ENCODE results near the gene ATE1. TPM values are rescaled to one million over a fixed set of nuclear protein-coding genes. Genes with fewer than 3 reads are reported as not detected.

ATE1 gene
- total RNA-seq, 1 donor from 2014 or later = 24.9 TPM

- Histone ChIP-seq H3K36me3 (ENCODE audit: control insufficient read depth, insufficient read depth, low read length) (no peaks in the 10 kb centered on the region), H3K4me3 (ENCODE audit: low read depth, low read length) (no peak overlapping the region), H3K27me3 (ENCODE audit: control insufficient read depth, insufficient read depth, low read length) (no peaks in the 10 kb centered on the region)
- DNase-seq (ENCODE audit: low read depth) = no peak
- TF ChIP-seq, protein P1, sequence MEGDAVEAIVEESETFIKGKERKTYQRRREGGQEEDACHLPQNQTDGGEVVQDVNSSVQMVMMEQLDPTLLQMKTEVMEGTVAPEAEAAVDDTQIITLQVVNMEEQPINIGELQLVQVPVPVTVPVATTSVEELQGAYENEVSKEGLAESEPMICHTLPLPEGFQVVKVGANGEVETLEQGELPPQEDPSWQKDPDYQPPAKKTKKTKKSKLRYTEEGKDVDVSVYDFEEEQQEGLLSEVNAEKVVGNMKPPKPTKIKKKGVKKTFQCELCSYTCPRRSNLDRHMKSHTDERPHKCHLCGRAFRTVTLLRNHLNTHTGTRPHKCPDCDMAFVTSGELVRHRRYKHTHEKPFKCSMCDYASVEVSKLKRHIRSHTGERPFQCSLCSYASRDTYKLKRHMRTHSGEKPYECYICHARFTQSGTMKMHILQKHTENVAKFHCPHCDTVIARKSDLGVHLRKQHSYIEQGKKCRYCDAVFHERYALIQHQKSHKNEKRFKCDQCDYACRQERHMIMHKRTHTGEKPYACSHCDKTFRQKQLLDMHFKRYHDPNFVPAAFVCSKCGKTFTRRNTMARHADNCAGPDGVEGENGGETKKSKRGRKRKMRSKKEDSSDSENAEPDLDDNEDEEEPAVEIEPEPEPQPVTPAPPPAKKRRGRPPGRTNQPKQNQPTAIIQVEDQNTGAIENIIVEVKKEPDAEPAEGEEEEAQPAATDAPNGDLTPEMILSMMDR (IDR thresholded peaks at IDR 0.05; ENCODE audit: insufficient read depth, low read length, poor library complexity, severe bottlenecking) = no peak
These were observed 206.6 kb downstream of the ATE1 start for GRCh38 chr10:121721257-121721656.

DNA sequence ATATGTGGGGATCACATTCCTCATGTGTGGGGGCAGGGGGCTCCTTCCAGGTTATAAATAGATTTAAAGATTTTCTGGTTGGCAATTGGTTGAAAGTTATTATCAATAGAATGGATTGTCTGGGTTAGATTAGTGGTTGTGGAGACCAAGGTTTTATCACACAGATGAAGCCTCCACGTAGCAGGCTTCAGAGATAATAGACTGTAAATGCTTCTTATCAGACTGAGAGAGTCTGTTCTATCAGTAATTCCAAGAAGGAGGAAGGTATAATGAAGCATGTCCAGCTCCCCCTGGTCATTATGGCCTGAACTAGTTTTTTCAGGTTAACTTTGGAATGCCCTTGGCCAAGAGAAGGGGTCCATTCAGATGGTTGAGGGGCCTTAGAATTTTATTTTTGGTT, 211.9 kb downstream of the ATE1 start:
- Histone ChIP-seq H3K27me3 (ENCODE audit: control insufficient read depth, insufficient read depth, low read length) (no peaks in the 10 kb centered on the region), H3K4me3 (ENCODE audit: low read depth, low read length) (no peak overlapping the region), H3K36me3 (ENCODE audit: control insufficient read depth, insufficient read depth, low read length) (no peaks in the 10 kb centered on the region)
- TF ChIP-seq, protein P1 (IDR thresholded peaks at IDR 0.05; ENCODE audit: insufficient read depth, low read length, poor library complexity, severe bottlenecking) = no peak
- no peak for DNase-seq (ENCODE audit: low read depth)

DNA sequence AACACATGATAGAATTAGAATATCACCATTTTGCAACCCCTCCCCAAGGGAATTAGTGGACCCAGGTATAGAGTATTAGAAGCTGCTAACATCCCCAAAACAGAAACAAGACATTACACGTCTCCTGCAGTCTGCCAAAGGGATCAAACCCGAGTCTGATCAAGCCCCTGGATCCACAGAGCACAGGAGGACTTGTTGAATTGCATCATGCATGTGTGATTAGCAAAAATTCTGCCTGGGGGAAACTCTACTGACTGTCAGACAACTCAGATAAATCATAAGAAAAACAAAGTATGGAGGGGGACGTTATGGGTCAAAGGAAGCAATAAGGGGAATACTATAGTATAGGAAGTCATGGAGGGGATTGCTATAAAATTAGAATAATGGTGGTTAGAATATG, 212.8 kb downstream of the ATE1 start:
- H3K36me3 ChIP-seq (ENCODE audit: control insufficient read depth, insufficient read depth, low read length) = no peaks in the 10 kb centered on the region
- H3K27me3 ChIP-seq (ENCODE audit: control insufficient read depth, insufficient read depth, low read length) = no peaks in the 10 kb centered on the region
- no peak overlapping the region for H3K4me3 ChIP-seq (ENCODE audit: low read depth, low read length)
- TF ChIP-seq, protein P1 (IDR thresholded peaks at IDR 0.05; ENCODE audit: insufficient read depth, low read length, poor library complexity, severe bottlenecking) = no peak
- no peak for DNase-seq (ENCODE audit: low read depth)

DNA sequence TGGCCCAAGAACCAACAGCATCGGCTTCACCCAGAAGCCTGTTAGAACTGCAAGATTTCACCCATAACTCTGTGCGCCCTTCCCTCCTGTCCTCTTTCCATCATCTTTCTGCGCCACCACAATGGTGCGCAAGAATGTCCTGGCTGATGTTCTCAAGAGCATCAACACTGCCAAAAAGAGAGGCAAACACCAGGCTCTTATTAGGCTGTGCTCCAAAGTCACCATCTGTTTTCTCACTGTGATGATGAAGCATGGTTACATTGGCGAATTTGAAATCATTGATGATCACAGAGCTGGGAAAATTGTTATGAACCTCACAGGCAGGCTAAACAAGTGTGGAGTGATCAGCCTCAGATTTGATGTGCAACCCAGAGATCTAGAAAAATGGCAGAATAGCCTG, 214.3 kb downstream of the ATE1 start:
- H3K4me3 ChIP-seq (ENCODE audit: low read depth, low read length) = no peak overlapping the region
- H3K36me3 ChIP-seq (ENCODE audit: control insufficient read depth, insufficient read depth, low read length) = no peaks in the 10 kb centered on the region
- DNase-seq (ENCODE audit: low read depth) = no peak
- TF ChIP-seq, protein P1 (IDR thresholded peaks at IDR 0.05; ENCODE audit: insufficient read depth, low read length, poor library complexity, severe bottlenecking) = no peak
- H3K27me3 ChIP-seq (ENCODE audit: control insufficient read depth, insufficient read depth, low read length) = no peaks in the 10 kb centered on the region

DNA sequence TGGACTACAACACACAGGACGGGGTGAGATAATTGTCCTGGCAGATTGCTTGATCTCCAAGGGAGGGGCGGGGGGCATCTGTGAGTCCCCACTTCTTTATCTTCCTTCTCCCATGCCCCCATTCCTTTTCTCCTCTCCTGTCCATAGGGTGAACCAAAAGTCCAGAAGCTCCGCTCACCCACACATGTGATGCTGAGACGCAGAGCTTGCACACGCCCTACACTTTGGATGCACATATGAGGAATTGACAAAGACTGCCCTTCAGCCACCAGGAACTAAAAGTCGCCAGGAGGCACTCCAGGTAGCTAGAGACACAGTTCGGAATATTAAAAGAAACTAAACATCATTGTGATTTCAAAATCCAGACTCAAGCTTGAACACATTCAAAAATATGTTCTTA, 216.9 kb downstream of the ATE1 start:
- TF ChIP-seq, protein P1 (IDR thresholded peaks at IDR 0.05; ENCODE audit: insufficient read depth, low read length, poor library complexity, severe bottlenecking) = no peak
- no peaks in the 10 kb centered on the region for H3K36me3 ChIP-seq (ENCODE audit: control insufficient read depth, insufficient read depth, low read length)
- DNase-seq (ENCODE audit: low read depth) = no peak
- no peak overlapping the region for H3K4me3 ChIP-seq (ENCODE audit: low read depth, low read length)
- H3K27me3 ChIP-seq (ENCODE audit: control insufficient read depth, insufficient read depth, low read length) = no peaks in the 10 kb centered on the region

GRCh38 chr10:121710207-121710606, 217.6 kb downstream of the ATE1 start:
- TF ChIP-seq, protein P1 (IDR thresholded peaks at IDR 0.05; ENCODE audit: insufficient read depth, low read length, poor library complexity, severe bottlenecking) = no peak
- Histone ChIP-seq H3K36me3 (ENCODE audit: control insufficient read depth, insufficient read depth, low read length) (no peaks in the 10 kb centered on the region), H3K4me3 (ENCODE audit: low read depth, low read length) (no peak overlapping the region), H3K27me3 (ENCODE audit: control insufficient read depth, insufficient read depth, low read length) (no peaks in the 10 kb centered on the region)
- DNase-seq (ENCODE audit: low read depth) = no peak

Data from kidney epithelial cell (primary cell).